Heart left ventricle (tissue), 16 donors: ENCODE results near the gene SGO1. TPM values are rescaled to one million over a fixed set of nuclear protein-coding genes. Genes with fewer than 3 reads are reported as not detected.

Source experiments
- ATAC-seq, 4 donors: fragments of 200-7000 bp; cut with Tn5 transposase; one replicate each; pipeline ENCODE4 v1.9.1; 2020 to 2022; ENCODE audit warnings: moderate library complexity in 4 of 4, mild to moderate bottlenecking in 3 of 4, moderate number of reproducible peaks in 1 of 4
- DNase-seq, 5 donors: peaks; one replicate each; pipeline ENCODE4 v3.0.0-alpha.2; 2020
- H3K27ac ChIP-seq, 12 donors: fragments of 200-600 bp; sonication (generic) in 4 of 12; one replicate each; pipeline versions ENCODE4 v1.5.0 to v1.8.0; 2016 to 2022; ENCODE audit warnings: mild to moderate bottlenecking in 2 of 12
- H3K27me3 ChIP-seq, 9 donors: fragments of 200-600 bp; sonication (generic) in 2 of 9; one replicate each; pipeline versions ENCODE4 v1.5.1 to v1.8.0; 2016 to 2022; ENCODE audit warnings: mild to moderate bottlenecking in 3 of 9
- H3K36me3 ChIP-seq, 9 donors: fragments of 200-600 bp; sonication (generic) in 2 of 9; one replicate each; pipeline versions ENCODE4 v1.5.0 to v1.8.0; 2018 to 2022; ENCODE audit warnings: mild to moderate bottlenecking in 2 of 9
- H3K4me1 ChIP-seq, 12 donors: fragments of 200-600 bp; sonication (generic) in 4 of 12; one replicate each; pipeline versions ENCODE4 v1.5.0 to v1.8.0; 2016 to 2022; ENCODE audit warnings: mild to moderate bottlenecking in 3 of 12
- H3K4me3 ChIP-seq, 12 donors: fragments of 200-600 bp; sonication (generic) in 4 of 12; one replicate each; pipeline versions ENCODE4 v1.5.0 to v1.8.0; 2017 to 2022; ENCODE audit warnings: mild to moderate bottlenecking in 9 of 12, moderate library complexity in 4 of 12
- H3K9me3 ChIP-seq, 12 donors: fragments of 200-600 bp; sonication (generic) in 4 of 12; one replicate each; pipeline versions ENCODE4 v1.5.0 to v1.8.0; 2016 to 2022; ENCODE audit warnings: mild to moderate bottlenecking in 1 of 12
- CTCF ChIP-seq, 12 donors: fragments of 200-600 bp; sonication (generic) in 4 of 12; IDR thresholded peaks; one replicate each; pipeline versions ENCODE4 v1.5.0 to v1.8.0; 2018 to 2022; ENCODE audit warnings: antibody characterized with exemption in 12 of 12, mild to moderate bottlenecking in 5 of 12
- POLR2A ChIP-seq, 2 donors: fragments of 450-650 bp; IDR thresholded peaks; one replicate each; pipeline ENCODE4 v1.6.1; 2017; ENCODE audit warnings: antibody characterized with exemption in 2 of 2, mild to moderate bottlenecking in 2 of 2, moderate library complexity in 2 of 2
- WGBS, 4 donors: extraction: QIAGEN DNeasy Blood & Tissue Kit in 2 of 4; methylation state at CpG; one replicate each; pipeline versions ENCODE4 v1.1.5 to v1.1.7; 2013 to 2018; 5-methylcytosine and 5-hydroxymethylcytosine counted together
- intact Hi-C, 10 donors: fragments of 100-400 bp; cut with DNase I; formaldehyde crosslinking; loops; one replicate each; pipeline versions ENCODE4 v1.11.1 to v1.14.2; 2022
- long read RNA-seq, 3 donors: library from polyadenylated mRNA; unstranded; transcript quantifications; one replicate each; pipeline ENCODE4 v2.0.0, GENCODE V29; 2020 to 2021
- polyA plus RNA-seq, 2 donors: library from polyadenylated mRNA; stranded (reverse); fragments of 200-250 nt; gene quantifications; one replicate each; pipeline ENCODE4 v1.2.3, GENCODE V29; 2013
- total RNA-seq, 9 donors: library from RNA; depleted of rRNA in 2 of 9; stranded (reverse); fragments of >200 nt in 2 of 9; fragmentation: NEBNext Ultra II Directional in 3 of 9; extraction: Animal tissue kit (Norgen Biotek cat#: 25700) in 3 of 9; gene quantifications; one replicate each; pipeline versions ENCODE4 v1.1.0 to v1.2.4, GENCODE V29; 2016 to 2023
- donor health status: ischemic (EF 13 %, LVEDD 7.1; RV severe dilation, severe dysfunction).
- donor health status: healthy with polysubstance abuse.
- donor health status: DM: no; HTN: yes; CAD: no.
- donor health status: DM: no; HTN: no; CAD: no.
- donor health status: ischemic (EF 25% LVEDD 6.9; RV normal size, moderate dysfunction).
- donor health status: ischemic (EF 25% LVEDD 5.7; RV mildly dilated, moderate dysfunction).
- donor health status: healthy.
- donor health status: DM: yes; HTN: yes; CAD: no.
- donor health status: ischemic (EF 35%, LVEDD 5.7; RV mildly dilated, moderate dysfunction).
- donor health status: nonischemic (EF 11% LVEDD 7.7; RV severe dilation, severe dysfunction).
- donor health status: DM: yes; HTN: yes; CAD: no.
- donor health status: PGD.
- donor health status: ischemic (EF 29% LVEDD 5.4; RV normal size, mild dysfunction).
- donor health status: nonischemic (EF 23%, LVEDD 6.1; RV moderate dilation, normal function).

Gene SGO1
- total RNA-seq (1 to 10 TPM in 2 of 9 donors, under 1 TPM in 3, not detected in 4; 0.12 to 2.8 (median 0.30) TPM), polyA plus RNA-seq (under 1 TPM in 1 of 2 donors, not detected in 1; 0.04 TPM)
- long read RNA-seq, donor 1, result 0 reads
- long read RNA-seq, donor 2, partial matches to known transcripts, result 0 of 1 reads
- long read RNA-seq, donor 2, other reads (novel, unspliced or antisense), result 1 of 1 reads
- long read RNA-seq, donor 3, result 0 reads

- 0 to 2% (median 1%) methylated on average over 46 to 65 of the region's 65 CpGs for WGBS, 4 donors
- peak; percentile 53 to 86 for TF ChIP-seq POLR2A (IDR thresholded peaks at IDR 0.05)
- TF ChIP-seq CTCF (IDR thresholded peaks at IDR 0.05), result peak in 3 of 12 donors; percentile 8 to 22 (median 12)
- Histone ChIP-seq H3K27me3 (no peaks in the 10 kb centered on the region), H3K36me3 (no peaks in the 10 kb centered on the region), H3K4me1 (peaks cover 0 to 21% (median 8%) of the 10 kb centered on the region in 12 donors), H3K27ac (peak within 1 kb of the TSS; percentile 77 to 98 (median 89)), H3K9me3 (no peaks in the 10 kb centered on the region), H3K4me3 (peak within 1 kb of the TSS; percentile 47 to 85 (median 66))
- ATAC-seq (peak; percentile 100), DNase-seq (peak; percentile 99 to 100 (median 99))
- intact Hi-C loops, result loop anchor here in 9 of 10 donors (1.0 to 10.0 kb wide), 11 partner anchors 44 to 301 kb away; partner anchors contain the start of genes KAT2B (in 7 of the 9) and RAB5A (in 6 of the 9)
Observed at GRCh38 chr3:20185679-20186599, at the start of gene SGO1. SGO1 (minus strand) TSS chr3:20186206; CDS start chr3:20184027, 2,179 bp downstream.

DNA sequence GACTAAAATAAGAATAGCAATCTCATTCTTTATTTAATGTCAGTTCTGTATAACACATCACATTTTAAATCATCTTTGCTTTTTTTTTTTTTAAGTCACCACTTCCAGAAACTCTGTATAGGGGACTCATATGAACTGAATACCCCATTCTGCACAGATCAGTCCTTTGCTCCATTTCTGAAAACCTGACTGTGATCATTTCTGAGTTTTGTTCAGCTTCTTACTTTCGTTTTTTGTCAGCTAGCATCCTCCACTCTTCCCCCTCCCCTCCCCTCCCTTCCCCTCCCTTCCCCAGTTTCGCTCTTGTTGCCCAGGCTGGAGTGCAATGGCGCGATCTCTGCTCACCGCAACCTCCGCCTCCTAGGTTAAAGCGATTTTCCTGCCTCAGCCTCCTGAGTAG lies 49.8 kb upstream of the SGO1 start:
- H3K27me3 ChIP-seq, result no peaks in the 10 kb centered on the region
- intact Hi-C loops, result no loop called here
- DNase-seq (no peak), ATAC-seq (no peak)
- no peaks in the 10 kb centered on the region for H3K9me3 ChIP-seq
- H3K36me3 ChIP-seq, result no peaks in the 10 kb centered on the region
- H3K4me1 ChIP-seq, result no peaks in the 10 kb centered on the region
- H3K4me3 ChIP-seq, result no peak overlapping the region
- no peak overlapping the region for H3K27ac ChIP-seq
- TF ChIP-seq POLR2A (IDR thresholded peaks at IDR 0.05), result no peak
- TF ChIP-seq CTCF (IDR thresholded peaks at IDR 0.05), result no peak
- 90 to 95% (median 93%) methylated on average over 7 of the region's 7 CpGs for WGBS, 4 donors

DNA sequence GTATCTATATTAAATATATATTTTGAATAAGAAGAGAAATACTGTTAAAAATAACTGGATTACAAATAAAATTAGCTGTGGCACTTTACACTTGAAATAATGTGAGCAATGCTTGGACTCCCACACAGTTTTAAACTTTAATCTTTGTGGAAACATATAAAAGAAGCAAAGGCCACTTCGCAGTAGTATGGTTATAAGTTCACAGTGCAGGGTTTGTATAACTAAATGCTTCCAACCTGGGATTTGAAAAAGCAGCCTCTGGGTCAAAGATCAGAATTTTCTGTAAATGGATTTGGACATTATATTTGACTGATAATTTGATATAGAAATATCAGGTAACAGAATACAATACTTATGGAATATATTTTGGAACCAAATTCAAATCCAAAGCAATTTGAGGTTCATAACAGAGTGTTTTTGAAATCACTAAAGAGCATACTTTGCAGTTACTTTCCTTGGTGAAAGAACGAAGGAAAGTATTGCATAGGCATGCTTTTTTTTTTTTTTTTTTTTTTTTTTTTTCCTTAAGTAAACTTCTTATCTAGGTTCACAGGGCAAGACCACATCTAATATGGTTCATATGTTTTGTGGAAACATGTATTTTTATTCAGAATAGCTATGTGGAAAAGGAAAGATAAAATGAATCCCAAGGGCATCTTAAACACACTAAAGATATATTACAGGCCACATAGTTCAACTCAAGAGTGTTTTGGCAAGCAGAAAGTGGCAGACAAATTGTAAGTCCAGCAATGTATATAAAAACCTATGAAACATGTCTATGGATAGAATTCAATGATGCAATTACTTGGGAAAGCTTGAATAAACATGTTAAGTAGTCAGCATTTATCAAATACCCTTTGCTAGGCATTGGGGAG lies 47.1 kb upstream of the SGO1 start:
- TF ChIP-seq POLR2A (IDR thresholded peaks at IDR 0.05) (no peak), CTCF (IDR thresholded peaks at IDR 0.05) (no peak)
- no peak for DNase-seq
- Histone ChIP-seq H3K4me3 (no peak overlapping the region), H3K4me1 (no peaks in the 10 kb centered on the region), H3K27me3 (no peaks in the 10 kb centered on the region), H3K27ac (no peak overlapping the region), H3K36me3 (no peaks in the 10 kb centered on the region), H3K9me3 (no peaks in the 10 kb centered on the region)
- no peak for ATAC-seq
- intact Hi-C loops, result no loop called here
- 80 to 88% (median 82%) methylated on average over 2 of the region's 2 CpGs for WGBS, 4 donors
